Measurements from ENCODE around the gene LAMB4.

DNA sequence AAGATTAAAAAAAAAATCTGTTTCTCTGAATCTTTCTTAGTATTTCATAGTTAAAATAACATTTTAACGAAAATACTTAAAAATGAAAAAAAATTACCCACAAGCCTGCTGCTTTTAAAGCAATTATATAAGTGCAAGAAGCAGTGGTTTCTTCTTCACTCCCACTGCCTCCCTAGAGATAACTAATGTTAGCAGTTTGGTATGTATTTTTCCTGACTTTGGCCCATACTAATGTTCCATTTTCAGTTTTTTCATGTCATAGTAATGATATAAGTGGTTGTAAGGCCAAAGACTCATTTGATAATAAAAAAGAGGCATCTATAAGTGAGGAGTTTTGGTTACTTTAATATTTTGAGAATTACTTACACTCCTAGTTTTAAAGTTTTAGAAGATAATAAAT, 102.9 kb downstream of the LAMB4 start:
- TF ChIP-seq, protein P1, sequence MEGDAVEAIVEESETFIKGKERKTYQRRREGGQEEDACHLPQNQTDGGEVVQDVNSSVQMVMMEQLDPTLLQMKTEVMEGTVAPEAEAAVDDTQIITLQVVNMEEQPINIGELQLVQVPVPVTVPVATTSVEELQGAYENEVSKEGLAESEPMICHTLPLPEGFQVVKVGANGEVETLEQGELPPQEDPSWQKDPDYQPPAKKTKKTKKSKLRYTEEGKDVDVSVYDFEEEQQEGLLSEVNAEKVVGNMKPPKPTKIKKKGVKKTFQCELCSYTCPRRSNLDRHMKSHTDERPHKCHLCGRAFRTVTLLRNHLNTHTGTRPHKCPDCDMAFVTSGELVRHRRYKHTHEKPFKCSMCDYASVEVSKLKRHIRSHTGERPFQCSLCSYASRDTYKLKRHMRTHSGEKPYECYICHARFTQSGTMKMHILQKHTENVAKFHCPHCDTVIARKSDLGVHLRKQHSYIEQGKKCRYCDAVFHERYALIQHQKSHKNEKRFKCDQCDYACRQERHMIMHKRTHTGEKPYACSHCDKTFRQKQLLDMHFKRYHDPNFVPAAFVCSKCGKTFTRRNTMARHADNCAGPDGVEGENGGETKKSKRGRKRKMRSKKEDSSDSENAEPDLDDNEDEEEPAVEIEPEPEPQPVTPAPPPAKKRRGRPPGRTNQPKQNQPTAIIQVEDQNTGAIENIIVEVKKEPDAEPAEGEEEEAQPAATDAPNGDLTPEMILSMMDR (conservative IDR thresholded peaks at IDR 0.05; ENCODE audit: low read length), result no peak
- TF ChIP-seq EZH2phosphoT487 (IDR thresholded peaks at IDR 0.05; ENCODE audit: borderline replicate concordance, low read depth, low read length), result no peak

All from OCI-LY7 (cell line).